ENCODE results near the gene MARCHF9.

- TF ChIP-seq CTCF (IDR thresholded peaks at IDR 0.05), result no peak
- no peak for TF ChIP-seq POLR2A (IDR thresholded peaks at IDR 0.05)
- no peak for TF ChIP-seq EP300 (IDR thresholded peaks at IDR 0.05)
Measured at GRCh38 chr12:57777911-57778310, 23.0 kb downstream of the MARCHF9 start.

All from tibial nerve (tissue), 4 donors.